HEK293 (cell line): ENCODE results near the gene FIGN.
A peak's percentile ranks its signal among the peaks of the same experiment; 100 is the strongest.

ENCODE experiments used
- CTCF ChIA-PET: fragments of 350-600 bp; formaldehyde crosslinking; extraction: SDS; loops from one replicate; lab custom pipeline; 2021; ENCODE audit warnings: antibody characterized with exemption; lab: Yijun Ruan, JAX
- POLR2A ChIA-PET: fragments of 300-600 bp; formaldehyde crosslinking; extraction: SDS; loops from one replicate; lab custom pipeline; 2020; ENCODE audit warnings: antibody characterized with exemption, inconsistent platforms; lab: Yijun Ruan, JAX
- H3K27ac ChIP-seq: fragments of 200-500 bp; sonication (Bioruptor generic); 2 replicates; pipeline ENCODE4 v1.5.1; 2014; ENCODE audit warnings: low read depth, low read length, control low read depth, inconsistent platforms; ENCODE audit errors: extremely low read depth
- H3K36me3 ChIP-seq, 2 experiments: fragments of 200-500 bp in 1 of 2; sonication (Bioruptor generic) in 1 of 2; 1 replicate in 1 of 2; 2 replicates in 1 of 2; pipeline ENCODE4 v1.5.1; 2014 to 2017; ENCODE audit warnings: inconsistent platforms in 2 of 2, low read length in 2 of 2; ENCODE audit not compliant: control insufficient read depth in 2 of 2, insufficient read depth in 1 of 2
- H3K4me1 ChIP-seq: fragments of 200-500 bp; sonication (Bioruptor generic); 2 replicates; pipeline ENCODE4 v1.5.1; 2014; ENCODE audit warnings: mild to moderate bottlenecking, low read length, inconsistent platforms; ENCODE audit not compliant: control insufficient read depth, insufficient read depth
- H3K4me3 ChIP-seq: 2 replicates; pipeline ENCODE4 v1.5.1; 2011; ENCODE audit warnings: low read depth, mild to moderate bottlenecking, control low read depth, low read length, moderate library complexity
- H3K9me3 ChIP-seq: fragments of 200-500 bp; sonication (Bioruptor generic); 2 replicates; pipeline ENCODE4 v1.5.1; 2014; ENCODE audit warnings: low read depth, low read length, inconsistent platforms; ENCODE audit not compliant: control insufficient read depth, insufficient read depth
- IKZF3 ChIP-seq: fragments of 450-650 bp; IDR thresholded peaks from 2 replicates; pipeline ENCODE4 v1.5.0; 2018; ENCODE audit warnings: missing biosample characterization, mild to moderate bottlenecking, missing genetic modification characterization, moderate library complexity
- MZF1 ChIP-seq: fragments of 450-650 bp; formaldehyde crosslinking; IDR thresholded peaks from 2 replicates; pipeline ENCODE4 v1.5.1; 2017; ENCODE audit warnings: missing biosample characterization, missing genetic modification characterization, borderline replicate concordance
- PRDM1 ChIP-seq: fragments of 450-650 bp; formaldehyde crosslinking; IDR thresholded peaks from 2 replicates; pipeline ENCODE4; 2016; ENCODE audit warnings: missing biosample characterization, missing genetic modification characterization
- ZBTB20 ChIP-seq: fragments of 450-650 bp; formaldehyde crosslinking; IDR thresholded peaks from 2 replicates; pipeline ENCODE4 v1.5.1; 2016; ENCODE audit warnings: missing biosample characterization, missing genetic modification characterization
- ZBTB8A ChIP-seq: fragments of 450-650 bp; formaldehyde crosslinking; IDR thresholded peaks from 2 replicates; pipeline ENCODE4 v1.5.1; 2016; ENCODE audit warnings: missing biosample characterization, missing genetic modification characterization
- ZNF747 ChIP-seq: fragments of 450-650 bp; formaldehyde crosslinking; IDR thresholded peaks from 2 replicates; pipeline ENCODE4 v1.5.1; 2016; ENCODE audit warnings: missing biosample characterization, missing genetic modification characterization
- TF ChIP-seq, protein P1 (sequence below): fragments of 450-650 bp; formaldehyde crosslinking; IDR thresholded peaks from 2 replicates; pipeline ENCODE4 v1.5.1; 2016; ENCODE audit warnings: missing biosample characterization, missing genetic modification characterization
- TF ChIP-seq, protein P2 (sequence below): fragments of 450-650 bp; formaldehyde crosslinking; IDR thresholded peaks from 2 replicates; pipeline ENCODE4 v1.5.1; 2016; ENCODE audit warnings: missing biosample characterization, missing genetic modification characterization
- TF ChIP-seq, protein P3 (sequence below): fragments of 450-650 bp; formaldehyde crosslinking; optimal IDR thresholded peaks from 2 replicates; pipeline ENCODE3; 2016; ENCODE audit warnings: missing biosample characterization, mild to moderate bottlenecking, missing genetic modification characterization
- TF ChIP-seq, protein P4 (sequence below): fragments of 450-650 bp; formaldehyde crosslinking; IDR thresholded peaks from 2 replicates; pipeline ENCODE4 v1.5.1; 2017; ENCODE audit warnings: missing biosample characterization, missing genetic modification characterization
- TF ChIP-seq, protein P5 (sequence below): fragments of 450-650 bp; formaldehyde crosslinking; IDR thresholded peaks from 2 replicates; pipeline ENCODE4 v1.5.1; 2016; ENCODE audit warnings: missing biosample characterization, missing genetic modification characterization

Gene FIGN

DNA sequence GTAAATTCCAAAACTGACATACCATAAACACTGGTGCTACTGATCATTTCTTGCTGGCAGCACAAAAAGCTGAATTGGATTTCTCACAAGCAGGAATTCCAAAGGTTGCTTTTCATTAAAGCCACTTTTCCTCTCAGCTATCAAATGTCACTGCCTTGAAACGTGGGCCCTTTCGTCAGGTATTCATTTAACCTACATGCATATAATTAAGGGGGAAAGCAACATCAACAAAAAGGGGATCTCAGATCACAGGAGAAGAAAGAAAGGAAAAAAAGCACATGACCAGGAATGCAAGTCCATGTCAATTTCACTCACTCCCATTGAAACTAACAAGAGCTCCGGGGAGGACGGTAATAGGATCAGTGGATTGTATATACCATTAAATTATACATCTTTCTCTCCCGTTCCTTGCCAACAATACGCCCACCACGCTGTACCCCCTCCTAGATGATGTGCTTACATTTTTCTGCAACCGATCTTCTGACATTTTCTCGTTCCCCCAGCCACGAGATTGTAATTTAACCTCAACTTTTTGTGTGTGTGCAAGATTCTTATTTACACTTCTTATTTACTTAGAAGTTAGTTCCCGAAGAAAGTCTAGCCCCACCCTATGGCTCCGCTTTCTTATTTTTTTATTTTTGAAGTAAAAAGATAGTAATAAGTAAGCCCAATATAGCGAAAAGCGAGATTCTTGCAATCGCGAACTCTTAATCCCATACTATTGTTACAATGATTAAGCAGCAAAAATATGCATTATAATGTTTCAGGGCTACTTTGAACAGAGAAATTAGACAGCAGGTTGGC, 725 bp downstream of the FIGN start (continued):
- TF ChIP-seq, protein P1, sequence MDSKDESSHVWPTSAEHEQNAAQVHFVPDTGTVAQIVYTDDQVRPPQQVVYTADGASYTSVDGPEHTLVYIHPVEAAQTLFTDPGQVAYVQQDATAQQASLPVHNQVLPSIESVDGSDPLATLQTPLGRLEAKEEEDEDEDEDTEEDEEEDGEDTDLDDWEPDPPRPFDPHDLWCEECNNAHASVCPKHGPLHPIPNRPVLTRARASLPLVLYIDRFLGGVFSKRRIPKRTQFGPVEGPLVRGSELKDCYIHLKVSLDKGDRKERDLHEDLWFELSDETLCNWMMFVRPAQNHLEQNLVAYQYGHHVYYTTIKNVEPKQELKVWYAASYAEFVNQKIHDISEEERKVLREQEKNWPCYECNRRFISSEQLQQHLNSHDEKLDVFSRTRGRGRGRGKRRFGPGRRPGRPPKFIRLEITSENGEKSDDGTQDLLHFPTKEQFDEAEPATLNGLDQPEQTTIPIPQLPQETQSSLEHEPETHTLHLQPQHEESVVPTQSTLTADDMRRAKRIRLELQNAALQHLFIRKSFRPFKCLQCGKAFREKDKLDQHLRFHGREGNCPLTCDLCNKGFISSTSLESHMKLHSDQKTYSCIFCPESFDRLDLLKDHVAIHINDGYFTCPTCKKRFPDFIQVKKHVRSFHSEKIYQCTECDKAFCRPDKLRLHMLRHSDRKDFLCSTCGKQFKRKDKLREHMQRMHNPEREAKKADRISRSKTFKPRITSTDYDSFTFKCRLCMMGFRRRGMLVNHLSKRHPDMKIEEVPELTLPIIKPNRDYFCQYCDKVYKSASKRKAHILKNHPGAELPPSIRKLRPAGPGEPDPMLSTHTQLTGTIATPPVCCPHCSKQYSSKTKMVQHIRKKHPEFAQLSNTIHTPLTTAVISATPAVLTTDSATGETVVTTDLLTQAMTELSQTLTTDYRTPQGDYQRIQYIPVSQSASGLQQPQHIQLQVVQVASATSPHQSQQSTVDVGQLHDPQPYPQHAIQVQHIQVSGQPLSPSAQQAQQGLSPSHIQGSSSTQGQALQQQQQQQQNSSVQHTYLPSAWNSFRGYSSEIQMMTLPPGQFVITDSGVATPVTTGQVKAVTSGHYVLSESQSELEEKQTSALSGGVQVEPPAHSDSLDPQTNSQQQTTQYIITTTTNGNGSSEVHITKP (tag by site-specific recombination): 0 out of 2 replicates have a peak, but pooled peaks have one; percentile 43
- TF ChIP-seq, protein P2, sequence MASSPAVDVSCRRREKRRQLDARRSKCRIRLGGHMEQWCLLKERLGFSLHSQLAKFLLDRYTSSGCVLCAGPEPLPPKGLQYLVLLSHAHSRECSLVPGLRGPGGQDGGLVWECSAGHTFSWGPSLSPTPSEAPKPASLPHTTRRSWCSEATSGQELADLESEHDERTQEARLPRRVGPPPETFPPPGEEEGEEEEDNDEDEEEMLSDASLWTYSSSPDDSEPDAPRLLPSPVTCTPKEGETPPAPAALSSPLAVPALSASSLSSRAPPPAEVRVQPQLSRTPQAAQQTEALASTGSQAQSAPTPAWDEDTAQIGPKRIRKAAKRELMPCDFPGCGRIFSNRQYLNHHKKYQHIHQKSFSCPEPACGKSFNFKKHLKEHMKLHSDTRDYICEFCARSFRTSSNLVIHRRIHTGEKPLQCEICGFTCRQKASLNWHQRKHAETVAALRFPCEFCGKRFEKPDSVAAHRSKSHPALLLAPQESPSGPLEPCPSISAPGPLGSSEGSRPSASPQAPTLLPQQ: peak; percentile 54; the same call in 1 of the 2 replicates
- TF ChIP-seq ZBTB8A (tag by site-specific recombination) (no peak), ZBTB20 (tag by site-specific recombination) (peak; percentile 73), PRDM1 (tag by site-specific recombination) (peak; percentile 92), MZF1 (tag by site-specific recombination) (peak; percentile 95), IKZF3 (tag by site-specific recombination) (peak; percentile 46)
- TF ChIP-seq, protein P3, sequence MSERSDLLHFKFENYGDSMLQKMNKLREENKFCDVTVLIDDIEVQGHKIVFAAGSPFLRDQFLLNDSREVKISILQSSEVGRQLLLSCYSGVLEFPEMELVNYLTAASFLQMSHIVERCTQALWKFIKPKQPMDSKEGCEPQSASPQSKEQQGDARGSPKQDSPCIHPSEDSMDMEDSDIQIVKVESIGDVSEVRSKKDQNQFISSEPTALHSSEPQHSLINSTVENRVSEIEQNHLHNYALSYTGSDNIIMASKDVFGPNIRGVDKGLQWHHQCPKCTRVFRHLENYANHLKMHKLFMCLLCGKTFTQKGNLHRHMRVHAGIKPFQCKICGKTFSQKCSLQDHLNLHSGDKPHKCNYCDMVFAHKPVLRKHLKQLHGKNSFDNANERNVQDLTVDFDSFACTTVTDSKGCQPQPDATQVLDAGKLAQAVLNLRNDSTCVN (tag by site-specific recombination): no peak
- TF ChIP-seq, protein P4, sequence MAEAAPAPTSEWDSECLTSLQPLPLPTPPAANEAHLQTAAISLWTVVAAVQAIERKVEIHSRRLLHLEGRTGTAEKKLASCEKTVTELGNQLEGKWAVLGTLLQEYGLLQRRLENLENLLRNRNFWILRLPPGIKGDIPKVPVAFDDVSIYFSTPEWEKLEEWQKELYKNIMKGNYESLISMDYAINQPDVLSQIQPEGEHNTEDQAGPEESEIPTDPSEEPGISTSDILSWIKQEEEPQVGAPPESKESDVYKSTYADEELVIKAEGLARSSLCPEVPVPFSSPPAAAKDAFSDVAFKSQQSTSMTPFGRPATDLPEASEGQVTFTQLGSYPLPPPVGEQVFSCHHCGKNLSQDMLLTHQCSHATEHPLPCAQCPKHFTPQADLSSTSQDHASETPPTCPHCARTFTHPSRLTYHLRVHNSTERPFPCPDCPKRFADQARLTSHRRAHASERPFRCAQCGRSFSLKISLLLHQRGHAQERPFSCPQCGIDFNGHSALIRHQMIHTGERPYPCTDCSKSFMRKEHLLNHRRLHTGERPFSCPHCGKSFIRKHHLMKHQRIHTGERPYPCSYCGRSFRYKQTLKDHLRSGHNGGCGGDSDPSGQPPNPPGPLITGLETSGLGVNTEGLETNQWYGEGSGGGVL: no peak

DNA sequence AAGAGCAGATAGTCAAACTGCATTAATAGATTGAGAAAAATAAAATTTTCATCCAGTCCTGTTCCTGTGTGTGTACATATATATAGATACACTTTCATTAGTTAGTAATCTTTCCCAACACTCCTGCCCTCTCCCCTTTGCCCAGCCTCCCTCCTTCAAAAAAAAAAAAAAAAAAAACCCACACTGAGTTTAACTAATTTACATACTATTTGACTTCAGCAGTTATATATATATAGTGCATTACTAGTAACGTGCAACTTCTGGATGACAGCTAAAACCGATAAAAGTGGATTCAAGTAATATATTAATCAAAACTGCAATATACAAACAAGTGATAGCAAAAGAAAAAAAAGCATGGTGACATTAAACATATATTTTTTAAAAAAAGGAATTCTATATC, 1.4 kb downstream of the FIGN start:
- H3K9me3 ChIP-seq: no peaks in the 10 kb centered on the region
- H3K27ac ChIP-seq: peak overlapping the region; percentile 87; the same call in 1 of the 2 replicates
- H3K36me3 ChIP-seq: no peaks in the 10 kb centered on the region
- CTCF ChIA-PET: interaction anchor here (0.7 to 0.8 kb wide), 4 partner anchors 45 to 256 kb away, joined by 3 to 6 read pairs (median 4); no protein-coding TSS in a partner anchor
- POLR2A ChIA-PET: interaction anchor here (0.7 kb wide), 1 partner anchor 237 kb away, joined by 4 read pairs; no protein-coding TSS in a partner anchor
- peaks cover 12% of the 10 kb centered on the region for H3K4me1 ChIP-seq
- peak overlapping the region; percentile 86 for H3K4me3 ChIP-seq
- TF ChIP-seq, protein P5, sequence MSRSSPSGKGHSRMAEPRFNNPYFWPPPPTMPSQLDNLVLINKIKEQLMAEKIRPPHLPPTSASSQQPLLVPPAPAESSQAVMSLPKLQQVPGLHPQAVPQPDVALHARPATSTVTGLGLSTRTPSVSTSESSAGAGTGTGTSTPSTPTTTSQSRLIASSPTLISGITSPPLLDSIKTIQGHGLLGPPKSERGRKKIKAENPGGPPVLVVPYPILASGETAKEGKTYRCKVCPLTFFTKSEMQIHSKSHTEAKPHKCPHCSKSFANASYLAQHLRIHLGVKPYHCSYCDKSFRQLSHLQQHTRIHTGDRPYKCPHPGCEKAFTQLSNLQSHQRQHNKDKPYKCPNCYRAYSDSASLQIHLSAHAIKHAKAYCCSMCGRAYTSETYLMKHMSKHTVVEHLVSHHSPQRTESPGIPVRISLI (tag by site-specific recombination): peak; percentile 21; the same call in 1 of the 2 replicates
- TF ChIP-seq ZNF747: no peak
